HEK293 (cell line): Measurements from ENCODE around the gene IRS2.
"Not testable (repeated sequence)": the region's sequence is repeated elsewhere in the genome, so short reads cannot be mapped to it uniquely, and the experiment has no call there.

Experiments used
- CTCF ChIP-seq: fragments of 450-650 bp; formaldehyde crosslinking; IDR thresholded peaks from 2 replicates; pipeline ENCODE4 v1.5.1; 2016; ENCODE audit warnings: missing biosample characterization, missing genetic modification characterization
- GFI1B ChIP-seq: fragments of 450-650 bp; formaldehyde crosslinking; IDR thresholded peaks from 2 replicates; pipeline ENCODE4 v1.5.1; 2016; ENCODE audit warnings: missing biosample characterization, missing genetic modification characterization
- PATZ1 ChIP-seq: fragments of 450-650 bp; formaldehyde crosslinking; IDR thresholded peaks from 2 replicates; pipeline ENCODE4 v1.5.1; 2016; ENCODE audit warnings: missing biosample characterization, missing genetic modification characterization
- RBAK ChIP-seq: fragments of 450-650 bp; formaldehyde crosslinking; IDR thresholded peaks from 2 replicates; pipeline ENCODE4 v1.5.1; 2016; ENCODE audit warnings: missing biosample characterization, missing genetic modification characterization
- ZBTB17 ChIP-seq: fragments of 450-650 bp; formaldehyde crosslinking; IDR thresholded peaks from 2 replicates; pipeline ENCODE4 v1.5.1; 2016; ENCODE audit warnings: missing biosample characterization, missing genetic modification characterization
- ZEB2 ChIP-seq: fragments of 450-650 bp; formaldehyde crosslinking; IDR thresholded peaks from 2 replicates; pipeline ENCODE4 v1.5.1; 2016; ENCODE audit warnings: missing biosample characterization, missing genetic modification characterization
- ZNF521 ChIP-seq: fragments of 450-650 bp; formaldehyde crosslinking; IDR thresholded peaks from 2 replicates; pipeline ENCODE4 v1.5.1; 2017; ENCODE audit warnings: missing biosample characterization, mild to moderate bottlenecking, missing genetic modification characterization
- TF ChIP-seq, protein P1 (sequence below): fragments of 450-650 bp; formaldehyde crosslinking; IDR thresholded peaks from 2 replicates; pipeline ENCODE4 v1.5.1; 2016; ENCODE audit warnings: missing biosample characterization, missing genetic modification characterization

GRCh38 chr13:109823201-109823600 is 36.8 kb upstream of the IRS2 start:
- not testable (repeated sequence) for TF ChIP-seq CTCF (tag by site-specific recombination); PATZ1 (tag by site-specific recombination); RBAK (tag by site-specific recombination); ZNF521 (tag by site-specific recombination); ZEB2; ZBTB17 (tag by site-specific recombination); GFI1B (tag by site-specific recombination)
- TF ChIP-seq, protein P1, sequence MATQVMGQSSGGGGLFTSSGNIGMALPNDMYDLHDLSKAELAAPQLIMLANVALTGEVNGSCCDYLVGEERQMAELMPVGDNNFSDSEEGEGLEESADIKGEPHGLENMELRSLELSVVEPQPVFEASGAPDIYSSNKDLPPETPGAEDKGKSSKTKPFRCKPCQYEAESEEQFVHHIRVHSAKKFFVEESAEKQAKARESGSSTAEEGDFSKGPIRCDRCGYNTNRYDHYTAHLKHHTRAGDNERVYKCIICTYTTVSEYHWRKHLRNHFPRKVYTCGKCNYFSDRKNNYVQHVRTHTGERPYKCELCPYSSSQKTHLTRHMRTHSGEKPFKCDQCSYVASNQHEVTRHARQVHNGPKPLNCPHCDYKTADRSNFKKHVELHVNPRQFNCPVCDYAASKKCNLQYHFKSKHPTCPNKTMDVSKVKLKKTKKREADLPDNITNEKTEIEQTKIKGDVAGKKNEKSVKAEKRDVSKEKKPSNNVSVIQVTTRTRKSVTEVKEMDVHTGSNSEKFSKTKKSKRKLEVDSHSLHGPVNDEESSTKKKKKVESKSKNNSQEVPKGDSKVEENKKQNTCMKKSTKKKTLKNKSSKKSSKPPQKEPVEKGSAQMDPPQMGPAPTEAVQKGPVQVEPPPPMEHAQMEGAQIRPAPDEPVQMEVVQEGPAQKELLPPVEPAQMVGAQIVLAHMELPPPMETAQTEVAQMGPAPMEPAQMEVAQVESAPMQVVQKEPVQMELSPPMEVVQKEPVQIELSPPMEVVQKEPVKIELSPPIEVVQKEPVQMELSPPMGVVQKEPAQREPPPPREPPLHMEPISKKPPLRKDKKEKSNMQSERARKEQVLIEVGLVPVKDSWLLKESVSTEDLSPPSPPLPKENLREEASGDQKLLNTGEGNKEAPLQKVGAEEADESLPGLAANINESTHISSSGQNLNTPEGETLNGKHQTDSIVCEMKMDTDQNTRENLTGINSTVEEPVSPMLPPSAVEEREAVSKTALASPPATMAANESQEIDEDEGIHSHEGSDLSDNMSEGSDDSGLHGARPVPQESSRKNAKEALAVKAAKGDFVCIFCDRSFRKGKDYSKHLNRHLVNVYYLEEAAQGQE (tag by site-specific recombination) = not testable (repeated sequence)
